ENCODE results near the gene PCAT7. TPM values are rescaled to one million over a fixed set of nuclear protein-coding genes. Genes with fewer than 3 reads are reported as not detected.
"Not testable (repeated sequence)": the region's sequence is repeated elsewhere in the genome, so short reads cannot be mapped to it uniquely, and the experiment has no call there.

Gene PCAT7
- polyA plus RNA-seq (ENCODE audit: insufficient read length) = 0.40 TPM
- long read RNA-seq, donor 1, partial matches to known transcripts = 53 of 104 reads
- long read RNA-seq, donor 1, other reads (novel, unspliced or antisense) = 51 of 104 reads
- long read RNA-seq, donor 2 = 0 reads
- long read RNA-seq, donor 3, partial matches to known transcripts = 47 of 69 reads
- long read RNA-seq, donor 3, other reads (novel, unspliced or antisense) = 22 of 69 reads
- long read RNA-seq, donor 4, partial matches to known transcripts = 0 of 13 reads
- long read RNA-seq, donor 4, other reads (novel, unspliced or antisense) = 13 of 13 reads
- long read RNA-seq, donor 5 = 0 reads
- long read RNA-seq, donor 6 = 0 reads
- long read RNA-seq, donor 7, partial matches to known transcripts = 0 of 49 reads
- long read RNA-seq, donor 7, other reads (novel, unspliced or antisense) = 49 of 49 reads
- long read RNA-seq, donor 8 = 0 reads

DNA sequence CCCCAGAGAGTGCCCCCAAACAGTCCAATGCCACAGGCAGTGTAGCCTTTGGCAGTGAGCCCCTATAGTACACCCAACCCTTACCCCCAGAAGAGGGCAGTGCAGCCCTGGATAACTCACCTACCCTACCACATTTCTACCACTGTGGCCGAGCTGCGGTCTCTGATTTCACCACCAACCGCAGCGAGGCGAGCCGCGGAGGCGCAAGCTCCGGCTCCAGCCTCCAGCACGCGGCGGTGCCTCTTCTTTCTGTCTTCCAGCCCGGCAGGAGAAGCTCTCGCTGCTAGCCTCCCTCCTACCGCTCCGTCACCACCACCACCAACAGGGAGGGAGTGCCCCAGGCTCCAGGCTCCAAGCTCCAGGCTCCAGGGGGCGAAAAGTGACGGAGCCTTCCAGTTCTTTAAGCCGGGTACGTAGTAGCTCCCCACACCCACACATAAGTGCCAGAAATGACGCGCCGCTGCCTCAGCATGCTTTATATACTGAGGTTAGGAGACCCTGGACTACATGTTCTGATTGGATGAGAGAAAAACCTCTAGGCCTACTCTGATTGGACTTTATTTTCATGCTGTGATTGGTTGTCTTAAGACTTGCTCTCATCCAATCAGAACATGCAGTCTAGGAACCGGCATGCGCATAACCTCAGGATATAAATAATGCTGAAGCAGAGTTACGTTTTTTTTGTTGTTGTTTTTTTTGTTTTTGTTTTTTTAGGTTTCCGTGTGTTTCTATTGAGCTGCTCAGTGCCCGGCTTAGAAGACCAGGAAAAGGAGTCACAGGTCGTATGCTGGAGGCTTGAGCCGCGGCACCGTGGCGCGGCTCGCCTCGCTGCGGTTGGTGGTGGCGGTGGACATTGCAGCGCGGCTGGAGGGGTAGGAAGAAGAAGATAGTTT lies at the start of gene PCAT7:
Gene PCAT7 (plus strand): TSS at position 645 of the 893 bp plus-strand sequence.
- no peak for DNase-seq

- DNase-seq = not testable (repeated sequence)
Observed at GRCh38 chr9:94506370-94506769, 48.5 kb upstream of the PCAT7 start.

DNA sequence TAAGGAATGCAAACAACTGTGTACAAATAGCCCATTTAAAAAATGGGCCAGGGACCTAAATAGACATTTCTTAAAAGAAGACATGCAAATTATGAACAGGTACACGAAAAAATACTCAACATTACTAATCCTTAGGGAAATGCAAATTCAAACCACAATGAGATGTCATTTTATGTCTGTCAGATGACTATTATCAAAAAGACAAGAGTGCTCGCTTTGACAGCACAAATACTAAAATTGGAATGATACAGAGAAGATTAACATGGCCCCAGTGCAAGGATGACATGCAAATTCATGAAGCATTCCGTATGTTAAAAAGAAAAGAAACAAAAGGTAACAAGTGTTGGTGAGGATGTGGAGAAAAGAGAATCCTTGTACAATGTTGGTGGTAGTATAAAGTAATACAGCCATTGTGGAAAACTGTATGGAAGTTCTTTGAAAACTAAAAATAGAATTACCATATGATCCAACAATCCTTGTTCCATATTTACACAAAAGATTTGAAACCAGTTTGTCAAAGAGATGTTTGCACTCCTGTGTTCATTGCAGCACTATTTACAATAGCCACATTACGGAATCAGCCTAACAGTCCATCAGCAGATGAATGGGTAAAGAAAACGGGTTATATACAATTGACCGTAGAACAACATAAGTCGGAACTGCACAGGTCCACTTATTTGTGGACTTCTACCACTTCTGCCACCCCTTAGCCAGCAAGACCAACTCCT lies 47.2 kb upstream of the PCAT7 start:
- no peak for DNase-seq

DNA sequence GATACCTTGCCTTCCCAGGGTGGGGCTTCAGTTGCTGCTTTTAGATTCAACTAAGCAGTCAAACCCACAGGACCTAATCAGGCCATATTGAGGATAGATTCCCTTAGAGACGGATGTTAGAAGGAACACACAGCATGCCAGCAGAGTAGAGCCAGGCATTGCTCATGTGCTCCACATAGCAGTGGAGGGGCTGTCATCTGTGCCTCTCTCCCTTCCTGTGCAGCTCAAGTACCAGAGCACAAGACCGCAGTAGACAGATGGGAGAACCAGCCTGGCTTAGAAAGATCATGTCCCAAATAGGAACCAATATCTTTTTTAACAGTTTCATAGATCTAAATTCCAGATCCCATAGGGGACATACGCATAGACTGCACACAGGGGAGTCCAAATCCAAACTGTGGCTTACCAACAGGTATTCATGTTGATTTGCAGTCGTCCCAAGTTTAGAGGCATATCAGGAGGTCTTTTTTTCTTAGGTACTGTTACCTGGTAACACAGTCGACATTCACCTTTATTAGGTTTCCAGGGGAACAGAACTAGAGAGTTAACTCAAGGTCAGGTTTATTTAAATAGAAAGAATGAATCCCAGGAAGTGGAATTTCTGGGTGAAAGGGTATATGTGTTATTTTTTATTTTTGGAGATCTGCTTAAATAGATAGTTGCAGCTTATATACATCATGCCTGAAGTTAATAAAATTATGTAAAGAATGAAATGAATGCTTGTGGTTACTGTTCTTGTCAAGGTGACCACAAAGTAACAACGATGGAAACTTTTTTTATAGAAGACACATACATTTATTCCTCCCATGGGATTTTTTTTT lies 43.5 kb upstream of the PCAT7 start:
- DNase-seq = no peak

GRCh38 chr9:94511955-94512265 lies 43.0 kb upstream of the PCAT7 start:
- no peak for DNase-seq

DNA sequence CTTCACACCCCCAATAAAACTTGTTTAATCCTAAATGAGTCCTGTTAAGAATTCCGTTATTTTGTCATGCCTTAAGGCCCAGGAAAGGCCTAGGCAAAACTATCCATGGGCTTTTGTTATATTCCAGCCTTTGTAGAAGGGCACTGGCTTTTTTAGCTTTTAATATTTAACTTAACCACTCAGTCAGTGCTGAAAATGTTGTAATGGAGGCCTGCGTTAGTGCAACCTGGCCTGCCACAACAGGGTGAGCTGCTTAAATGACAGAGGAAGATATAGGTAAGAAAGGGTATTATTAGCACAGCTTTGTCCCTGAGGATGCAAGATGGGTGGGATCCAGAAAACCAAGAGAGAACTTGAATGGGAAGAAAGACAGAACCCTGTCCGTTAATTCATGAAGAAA lies 40.2 kb upstream of the PCAT7 start:
- DNase-seq = no peak

DNA sequence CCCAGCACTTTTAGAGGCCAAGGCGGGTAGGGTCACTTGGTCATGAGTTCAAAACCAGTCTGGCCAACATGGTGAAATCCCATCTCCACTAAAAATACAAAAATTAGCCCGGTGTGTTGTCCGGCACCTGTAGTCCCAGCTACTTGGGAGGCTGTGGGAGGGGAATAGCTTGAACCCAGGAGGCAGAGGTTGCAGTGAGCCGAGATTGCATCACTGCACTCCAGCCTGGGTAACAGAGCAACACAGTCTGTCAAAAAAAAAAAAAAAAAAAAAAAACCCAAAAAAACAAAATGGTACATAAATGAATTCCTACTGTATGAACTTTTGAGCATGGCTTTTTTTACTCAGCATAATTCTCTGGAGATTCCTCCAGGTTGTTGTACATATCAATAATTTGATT lies 37.6 kb upstream of the PCAT7 start:
- DNase-seq = no peak

DNA sequence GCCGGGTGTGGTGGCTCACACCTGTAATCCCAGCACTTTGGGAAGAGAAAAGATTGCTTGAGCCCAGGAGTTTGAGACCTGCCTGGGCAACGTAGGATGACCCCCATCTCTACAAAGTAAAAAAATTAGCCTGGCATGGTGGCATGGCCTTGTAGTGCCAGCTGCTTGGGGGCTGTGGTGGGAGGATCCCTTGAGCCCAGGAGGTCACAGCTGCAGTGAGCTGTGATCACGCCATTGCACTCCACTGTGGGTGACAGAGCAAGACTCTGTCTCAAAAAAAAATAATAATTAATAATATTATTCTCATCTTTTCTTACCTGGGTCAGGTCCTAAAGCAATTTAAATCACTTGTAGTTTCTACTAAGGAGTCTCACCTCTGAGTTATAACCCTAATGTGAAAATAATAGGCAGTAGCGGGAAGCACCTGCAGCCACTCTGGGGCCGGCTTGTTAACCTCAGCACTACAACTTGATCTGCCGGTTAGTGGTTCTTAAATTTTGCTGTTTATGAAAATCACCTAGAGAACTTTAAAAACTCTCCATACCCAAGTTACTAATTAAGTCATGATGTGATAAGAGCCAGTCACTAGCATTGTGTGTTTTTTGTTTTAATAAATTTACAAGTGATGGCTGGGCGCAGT lies 29.4 kb upstream of the PCAT7 start:
- no peak for DNase-seq

- no peak for DNase-seq
Observed at GRCh38 chr9:94526271-94526670, 28.6 kb upstream of the PCAT7 start.

- no peak for DNase-seq
Observed at GRCh38 chr9:94526951-94527350, 27.9 kb upstream of the PCAT7 start.

- DNase-seq = no peak
Observed at GRCh38 chr9:94528886-94529285, 26.0 kb upstream of the PCAT7 start.

DNA sequence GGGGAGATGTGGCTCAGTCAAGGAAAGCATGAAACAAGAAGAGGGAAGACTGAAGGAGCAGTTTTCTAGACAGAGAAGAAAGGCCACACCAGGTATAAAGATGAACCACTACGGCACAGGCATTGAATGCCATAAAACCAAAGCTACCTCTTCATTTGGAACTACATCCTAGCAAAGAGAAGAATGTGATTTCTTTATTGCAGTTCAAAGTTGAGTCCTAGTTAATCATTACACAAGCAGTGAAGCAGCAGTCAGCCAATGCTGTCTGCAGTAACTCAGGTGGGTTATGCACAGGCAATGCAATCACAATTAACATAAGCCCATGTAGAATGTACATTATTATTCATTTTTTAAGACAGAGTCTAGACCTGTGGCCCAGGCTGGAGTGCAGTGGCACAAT lies 21.7 kb upstream of the PCAT7 start:
- DNase-seq = peak; percentile 42

DNA sequence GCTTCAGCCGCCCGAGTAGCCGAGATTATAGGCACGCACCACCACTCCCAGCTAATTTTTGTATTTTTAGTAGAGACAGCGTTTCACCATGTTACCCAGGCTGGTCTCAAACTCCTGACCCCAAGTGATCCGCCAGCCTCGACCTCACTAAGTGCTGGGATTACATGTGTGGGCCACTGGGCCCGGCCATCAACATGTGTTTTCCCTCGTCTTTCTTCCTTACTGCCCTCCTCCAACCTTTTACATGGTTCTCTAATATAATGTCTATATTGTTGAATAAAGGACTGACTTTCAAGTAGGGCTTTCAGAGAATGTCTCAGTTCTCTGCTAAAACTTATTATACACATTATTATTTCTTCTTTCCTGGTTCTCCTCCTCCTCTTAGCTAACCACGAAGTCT lies 21.3 kb upstream of the PCAT7 start:
- DNase-seq = no peak

- no peak for DNase-seq
Observed at GRCh38 chr9:94534901-94535300, 20.0 kb upstream of the PCAT7 start.

- no peak for DNase-seq
Observed at GRCh38 chr9:94538908-94539307, 16.0 kb upstream of the PCAT7 start.

GRCh38 chr9:94544335-94544734 lies 10.5 kb upstream of the PCAT7 start:
- DNase-seq = not testable (repeated sequence)

- no peak for DNase-seq
Observed at GRCh38 chr9:94545940-94546339, 8.9 kb upstream of the PCAT7 start.

- no peak for DNase-seq
Observed at GRCh38 chr9:94553029-94553938, 1.6 kb upstream of the PCAT7 start.

DNA sequence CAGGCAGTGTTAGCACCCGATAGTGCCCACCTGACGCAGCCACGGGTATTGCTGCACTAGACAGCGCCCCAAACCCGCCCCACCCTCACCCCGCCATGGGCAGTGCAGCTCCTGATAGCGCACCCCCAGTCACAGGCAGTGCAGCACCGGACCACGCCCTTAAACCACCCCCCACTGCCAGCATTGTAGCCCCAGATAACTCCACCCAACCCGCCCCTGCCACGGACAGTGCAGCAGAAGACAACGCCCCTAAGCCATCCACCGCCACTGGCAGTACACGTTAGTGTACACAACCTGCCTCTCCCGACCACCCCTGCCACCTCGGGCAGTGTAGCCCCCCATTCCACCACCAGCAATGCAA lies 825 bp upstream of the PCAT7 start:
- DNase-seq = no peak

GRCh38 chr9:94557376-94557775 lies 2.5 kb downstream of the PCAT7 start:
- DNase-seq = no peak
